HG02798 (cell line): ENCODE data around the gene SYT1.

Source experiments
- ATAC-seq: cut with Tn5 transposase; IDR thresholded peaks from one replicate; pipeline ENCODE4 v1.9.1; 2021; ENCODE audit warnings: mild to moderate bottlenecking; ENCODE audit not compliant: unreplicated experiment, poor library complexity

The SYT1 gene

DNA sequence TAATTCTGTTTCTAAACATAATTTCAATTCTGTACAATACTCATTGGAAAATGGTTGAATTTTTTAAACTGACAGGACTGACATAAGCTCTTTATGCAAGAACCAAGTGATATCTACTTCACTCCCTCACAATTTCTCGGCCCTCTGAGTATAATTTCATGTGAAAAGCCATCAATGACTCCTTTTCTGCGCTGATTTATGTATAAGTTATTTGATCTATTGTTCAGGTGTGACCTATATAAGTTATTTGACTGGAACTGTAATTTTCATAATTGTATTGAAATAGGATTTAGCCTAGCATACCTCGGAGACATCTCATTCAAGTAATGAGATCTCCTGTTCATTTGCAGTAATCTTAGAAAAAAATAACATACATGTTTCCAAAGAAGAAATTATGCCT, 184.4 kb downstream of the SYT1 start:
- ATAC-seq, result no peak

DNA sequence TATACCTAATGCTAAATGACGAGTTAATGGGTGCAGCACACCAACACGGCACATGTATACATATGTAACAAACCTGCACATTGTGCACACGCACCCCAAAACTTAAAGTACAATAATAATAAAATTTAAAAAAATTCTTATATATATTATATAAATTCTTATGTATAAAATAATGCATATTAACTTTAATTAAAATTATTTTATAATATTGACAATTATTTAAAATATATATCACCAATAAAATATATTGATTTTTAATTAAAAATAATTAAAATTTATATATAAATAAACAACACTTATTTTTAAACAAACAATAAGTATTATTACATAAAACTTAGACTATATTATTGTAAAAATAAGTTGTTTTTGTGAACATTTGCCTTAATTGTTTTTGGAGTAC, 188.8 kb downstream of the SYT1 start:
- no peak for ATAC-seq

DNA sequence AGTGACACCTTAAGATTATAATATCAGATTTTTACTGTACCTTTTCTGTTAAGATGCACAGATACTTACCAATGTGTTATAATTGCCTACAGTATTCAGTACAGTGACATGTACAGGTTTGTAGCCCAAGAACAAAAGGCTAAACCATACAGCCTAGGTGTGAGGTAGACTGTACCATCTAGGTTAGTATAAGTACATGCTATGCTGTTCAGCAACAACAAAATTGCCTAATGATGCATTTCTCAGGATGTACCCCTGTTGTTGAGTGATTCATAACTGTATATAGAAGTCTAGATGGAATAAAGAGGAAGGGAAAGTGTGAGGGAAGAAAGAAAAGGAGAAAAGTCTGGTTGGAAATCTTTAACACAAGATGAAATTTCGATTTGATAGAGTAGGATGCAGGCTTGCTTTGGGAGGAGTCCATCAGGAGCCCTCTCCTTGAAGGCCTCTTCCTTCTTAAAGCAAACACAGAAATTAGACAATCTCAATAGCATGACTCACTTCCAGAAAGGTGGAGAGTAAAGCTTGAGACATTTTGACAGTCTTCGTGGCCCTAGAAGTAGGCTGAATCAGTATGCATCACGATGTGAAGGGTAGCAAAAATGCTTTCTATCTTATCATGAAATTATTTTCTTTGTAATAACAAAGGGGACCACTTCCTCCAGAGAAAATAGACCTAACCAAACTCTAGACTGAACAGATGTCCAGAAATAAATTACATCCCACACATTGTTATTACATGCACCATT, 191.5 kb downstream of the SYT1 start:
- ATAC-seq, result peak; percentile 42

DNA sequence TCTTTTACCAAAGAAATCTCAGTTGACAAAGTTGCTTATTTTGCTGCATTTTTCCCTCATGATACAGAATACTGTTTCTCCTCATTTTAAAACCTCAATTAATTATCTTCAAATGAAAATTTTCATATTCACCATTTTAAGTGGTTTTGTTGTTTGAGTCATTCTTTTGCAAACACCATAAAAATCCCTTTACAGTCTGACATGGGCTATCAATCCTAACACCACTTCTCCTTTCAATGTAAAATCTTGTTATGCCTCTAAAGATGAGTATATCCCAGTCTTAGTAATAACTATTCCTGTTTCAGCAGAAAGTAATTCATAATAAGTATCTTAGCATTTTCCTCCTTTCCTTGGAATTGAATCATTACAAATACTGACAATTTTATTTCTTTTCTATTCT, 192.2 kb downstream of the SYT1 start:
- ATAC-seq, result no peak

DNA sequence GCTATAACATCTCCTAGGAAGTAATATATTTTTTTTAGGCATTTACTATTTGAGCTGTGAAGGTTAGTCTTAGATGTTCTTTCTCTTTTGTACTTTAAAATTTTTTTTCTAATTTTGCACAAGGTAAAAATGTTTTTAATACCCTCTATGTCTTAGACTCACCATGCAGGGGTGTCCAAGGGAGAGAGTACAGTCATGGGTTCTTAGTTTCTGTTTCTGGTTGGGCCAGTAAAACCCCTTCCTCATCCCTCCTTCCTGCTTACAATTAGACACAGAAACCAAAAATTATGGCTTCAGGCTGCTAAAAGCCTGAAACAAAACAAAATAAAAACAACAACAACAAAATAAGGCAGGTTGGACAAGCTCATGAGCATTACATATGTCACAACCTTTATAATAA, 193.0 kb downstream of the SYT1 start:
- ATAC-seq, result peak; percentile 43

DNA sequence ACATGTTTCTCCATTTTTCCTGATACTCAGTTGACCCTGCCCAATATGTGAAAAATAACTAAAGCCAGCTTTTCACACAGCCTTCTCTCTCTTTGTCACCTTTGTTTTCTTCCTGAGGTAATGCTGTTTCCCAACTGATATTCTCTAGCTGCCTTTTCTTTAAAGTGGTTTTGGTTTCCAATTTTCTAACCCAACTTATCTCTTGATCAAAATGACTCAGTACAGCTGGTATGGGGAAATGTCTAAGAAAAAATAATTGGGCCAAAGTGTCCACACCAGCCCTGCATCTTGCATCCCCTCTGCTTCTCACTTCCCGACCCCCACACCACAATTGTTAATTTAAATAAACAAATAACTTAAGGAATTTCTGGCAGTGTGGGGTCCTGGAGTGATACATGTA, 193.8 kb downstream of the SYT1 start:
- ATAC-seq, result peak; percentile 47

DNA sequence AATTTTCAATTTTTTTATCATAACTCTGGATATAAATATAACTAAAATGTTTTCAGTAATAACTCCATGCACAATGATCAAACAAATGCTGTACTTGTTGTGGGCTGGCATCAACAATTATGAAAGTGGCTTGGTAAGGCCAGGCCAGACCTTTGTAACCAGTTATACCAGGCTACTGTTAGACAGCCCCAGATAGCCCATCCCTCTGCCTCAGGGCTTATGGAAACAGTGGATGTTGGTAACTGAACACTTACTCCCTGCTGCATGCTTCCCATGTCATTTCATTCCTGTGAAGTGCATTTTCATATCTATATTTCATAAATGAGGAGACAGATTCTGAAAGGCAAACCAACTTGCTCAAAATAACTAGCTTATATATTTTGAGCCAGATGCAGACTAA, 195.0 kb downstream of the SYT1 start:
- ATAC-seq, result no peak

DNA sequence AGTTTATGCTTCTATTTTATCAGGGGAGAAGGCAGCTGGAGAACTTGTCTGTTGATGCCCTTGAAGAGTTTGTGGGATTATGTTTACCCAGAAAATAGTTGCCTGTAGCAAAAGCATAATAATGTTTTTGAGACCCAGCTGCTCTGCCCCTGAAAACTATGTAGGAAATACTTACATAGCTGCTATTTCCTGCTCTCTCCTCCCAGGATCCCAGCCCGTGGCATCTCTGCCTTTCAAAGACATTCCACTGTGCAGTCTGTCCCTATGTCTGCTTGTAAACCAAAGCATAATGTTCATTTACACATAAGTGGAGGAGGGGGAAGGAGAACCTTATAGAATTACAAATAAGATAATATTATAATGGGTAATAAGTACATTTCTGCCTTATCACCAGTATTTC, 198.7 kb downstream of the SYT1 start:
- ATAC-seq, result no peak

DNA sequence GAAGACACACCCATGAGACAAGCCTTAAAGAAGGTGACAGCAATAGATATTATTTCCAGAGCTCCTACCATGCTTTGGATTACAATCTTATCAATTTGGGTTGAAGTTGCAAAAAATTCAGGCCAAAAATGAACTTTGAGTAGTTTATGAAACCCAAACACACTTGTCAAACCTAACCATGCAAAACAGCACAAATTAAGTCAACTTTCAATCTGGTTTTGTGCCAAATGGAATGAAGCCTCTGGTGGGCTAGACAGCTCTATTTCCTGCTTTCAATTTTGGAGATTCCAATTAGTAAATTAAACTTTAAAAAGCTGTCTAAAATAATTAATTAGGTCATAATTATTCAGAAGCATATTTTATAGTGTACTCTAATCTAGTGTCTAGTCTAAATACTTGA, 203.4 kb downstream of the SYT1 start:
- ATAC-seq, result no peak

DNA sequence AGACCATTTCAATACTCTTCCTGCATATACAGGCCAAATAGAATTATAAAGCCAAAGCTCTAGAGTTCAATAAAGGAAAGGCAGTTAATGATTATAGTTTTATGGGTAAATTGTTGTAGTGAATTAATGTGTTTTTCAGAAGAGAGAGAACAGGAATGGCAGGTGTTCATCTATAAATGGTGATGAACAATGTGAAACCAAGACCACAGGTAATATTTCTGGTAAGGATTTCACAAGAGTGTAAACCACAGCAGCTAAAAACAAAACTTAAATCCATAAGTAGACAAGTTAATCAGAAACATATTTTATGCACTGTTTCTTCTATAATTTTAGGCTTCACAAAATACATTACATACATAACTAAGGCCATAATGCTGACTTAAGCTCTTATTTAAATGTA, 204.4 kb downstream of the SYT1 start:
- ATAC-seq, result peak; percentile 97

DNA sequence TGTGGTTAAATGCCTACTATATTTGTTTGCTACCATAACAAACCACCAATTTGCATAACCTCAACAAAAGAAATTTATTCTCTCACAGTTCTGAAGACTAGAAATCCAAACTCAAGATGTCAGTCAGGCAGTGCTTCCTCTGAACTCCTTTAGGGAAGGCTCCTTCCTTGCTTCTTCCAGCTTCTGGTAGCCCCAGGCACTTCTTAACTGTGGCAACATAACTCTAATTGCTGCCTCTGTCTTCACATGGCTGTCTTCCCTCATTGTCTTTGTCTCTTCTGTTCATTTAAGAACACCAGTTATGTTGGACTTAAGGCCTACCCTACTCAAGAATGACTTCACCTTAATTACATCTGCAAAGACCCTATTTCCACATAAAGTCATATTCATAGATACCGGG, 206.9 kb downstream of the SYT1 start:
- ATAC-seq, result peak; percentile 29

DNA sequence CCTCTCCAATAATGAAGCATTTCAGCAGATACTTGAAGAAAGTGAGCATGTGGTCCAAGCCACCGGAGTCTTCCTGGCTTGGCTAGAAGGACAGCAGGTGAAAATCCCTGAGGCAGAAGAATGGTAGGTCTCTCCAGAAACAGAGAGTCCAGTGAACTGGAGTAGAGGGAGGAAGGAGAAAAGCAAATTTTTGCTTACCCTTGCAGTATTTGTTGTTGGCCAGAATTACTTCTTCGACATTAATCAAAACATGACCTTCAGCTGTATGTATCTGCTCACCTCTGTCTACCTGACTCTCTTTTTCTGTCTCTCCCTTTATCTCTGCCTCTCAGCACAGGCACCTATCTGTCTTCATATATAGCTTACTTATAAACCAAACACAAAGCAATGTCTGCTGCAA, 208.9 kb downstream of the SYT1 start:
- no peak for ATAC-seq

DNA sequence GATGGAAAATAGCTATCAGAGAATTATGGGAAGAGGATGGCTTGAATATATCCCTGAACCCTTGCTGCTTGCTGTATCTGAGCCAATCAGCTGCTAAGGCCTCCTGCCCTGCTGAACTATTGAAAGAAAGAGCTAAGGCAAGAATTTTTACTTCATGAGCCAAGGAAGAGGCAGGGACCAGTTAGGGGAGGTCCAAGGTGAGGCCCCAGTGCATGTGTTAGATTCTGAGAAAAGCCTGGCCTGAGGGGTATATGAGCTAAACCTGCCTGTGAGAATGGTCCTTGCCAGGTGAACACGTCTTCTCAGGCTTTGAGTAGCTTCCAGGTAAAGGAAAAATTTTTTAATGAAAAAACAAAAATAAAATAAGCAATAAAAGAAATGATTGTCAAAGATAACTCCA, 218.0 kb downstream of the SYT1 start:
- no peak for ATAC-seq

DNA sequence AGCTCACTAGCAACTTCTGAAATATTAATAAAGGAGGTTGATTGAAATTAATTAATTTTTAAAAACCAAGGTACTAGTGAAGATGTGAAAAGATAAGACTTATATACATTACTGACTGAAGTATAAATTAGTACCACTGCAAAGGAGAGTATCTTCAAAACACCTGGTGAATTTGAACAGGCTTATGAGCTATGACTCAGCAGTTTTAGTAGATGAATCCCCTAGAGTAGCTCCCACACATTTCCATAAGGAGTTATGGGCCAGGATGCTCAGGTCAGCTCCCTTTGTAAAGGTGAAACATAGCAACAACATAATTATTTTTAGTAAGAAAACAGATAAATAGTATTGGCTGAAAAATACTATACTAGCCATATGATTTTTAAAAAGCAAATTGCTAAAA, 218.6 kb downstream of the SYT1 start:
- no peak for ATAC-seq

DNA sequence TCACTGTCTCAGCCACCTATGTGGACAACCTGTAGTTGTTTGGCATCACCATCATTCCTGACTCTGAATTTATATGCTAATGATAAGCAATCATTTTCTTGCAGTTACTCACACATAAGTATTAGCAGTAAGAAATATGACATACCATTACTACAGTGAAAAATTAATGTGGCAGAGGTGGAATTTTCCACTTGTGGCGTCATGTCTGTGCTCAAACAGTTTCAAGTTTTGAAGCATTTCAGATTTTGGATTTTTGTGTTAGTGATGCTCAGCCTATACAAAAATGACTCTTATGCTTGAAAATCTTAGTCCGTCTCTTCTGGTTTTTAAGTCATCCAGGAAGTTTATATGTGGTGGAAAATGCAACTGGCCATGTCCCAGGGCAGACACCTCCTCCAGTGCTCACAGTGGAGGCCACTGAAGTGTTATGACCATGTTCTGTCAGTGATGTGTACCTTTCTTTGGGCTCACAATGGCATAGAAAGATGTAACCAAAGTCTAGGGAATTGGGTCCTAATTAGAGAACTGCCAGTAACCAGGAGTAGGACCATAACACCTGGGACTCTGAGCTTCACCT, 220.6 kb downstream of the SYT1 start:
- peak; percentile 54 for ATAC-seq

DNA sequence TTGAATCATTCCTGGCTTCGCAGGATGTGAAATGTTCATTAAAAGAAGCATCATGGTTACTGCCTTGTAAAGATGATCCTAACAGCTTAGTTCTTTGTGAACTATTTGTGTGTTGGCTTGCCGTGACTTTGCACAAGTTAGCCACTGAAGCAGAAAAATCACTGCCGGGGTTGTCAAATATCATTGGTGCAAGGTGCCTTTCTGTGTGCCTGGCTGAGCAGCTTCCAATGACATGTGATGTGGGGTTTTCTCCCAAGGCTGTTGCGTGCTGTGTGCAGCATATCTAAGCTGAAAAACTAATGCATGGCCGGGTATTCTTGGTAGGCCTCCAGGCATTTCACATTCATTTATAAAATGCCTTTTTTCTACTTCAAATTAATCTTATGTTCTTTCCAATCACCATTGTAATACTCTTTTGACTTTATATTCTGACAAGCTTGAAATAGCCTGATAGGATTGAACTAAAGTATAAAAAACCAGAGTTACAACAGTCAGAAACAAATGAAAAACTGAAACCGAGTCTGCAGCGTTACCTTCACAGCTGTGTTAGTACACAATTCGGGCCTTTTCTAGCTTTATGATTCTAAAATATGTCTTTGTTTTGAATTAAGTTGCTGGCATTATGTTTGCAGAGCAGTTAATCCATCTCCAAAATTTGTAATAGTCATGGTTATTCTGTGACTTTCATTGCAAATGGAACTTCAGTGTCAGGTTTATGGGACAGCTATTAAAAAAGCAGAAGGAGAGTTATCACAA, 222.1 kb downstream of the SYT1 start:
- no peak for ATAC-seq

DNA sequence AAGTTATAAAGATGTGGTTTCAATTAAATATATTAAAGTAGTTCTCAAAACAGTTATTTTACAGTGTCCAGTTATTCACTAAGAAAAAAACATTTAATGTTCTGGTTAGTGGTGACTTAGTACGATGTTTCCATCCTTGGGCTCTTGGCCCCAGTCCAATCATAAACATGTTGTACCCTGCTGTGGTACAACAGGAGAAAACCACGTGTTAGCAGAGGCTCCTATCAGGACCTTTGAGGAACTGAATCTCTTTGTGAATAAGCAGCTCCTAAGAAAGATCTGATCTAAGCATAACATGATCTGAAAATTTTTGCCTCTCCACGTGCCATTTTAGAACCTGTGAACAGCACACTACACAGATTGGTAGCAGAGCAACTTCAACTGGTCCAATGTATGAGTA, 234.0 kb downstream of the SYT1 start:
- ATAC-seq, result no peak

DNA sequence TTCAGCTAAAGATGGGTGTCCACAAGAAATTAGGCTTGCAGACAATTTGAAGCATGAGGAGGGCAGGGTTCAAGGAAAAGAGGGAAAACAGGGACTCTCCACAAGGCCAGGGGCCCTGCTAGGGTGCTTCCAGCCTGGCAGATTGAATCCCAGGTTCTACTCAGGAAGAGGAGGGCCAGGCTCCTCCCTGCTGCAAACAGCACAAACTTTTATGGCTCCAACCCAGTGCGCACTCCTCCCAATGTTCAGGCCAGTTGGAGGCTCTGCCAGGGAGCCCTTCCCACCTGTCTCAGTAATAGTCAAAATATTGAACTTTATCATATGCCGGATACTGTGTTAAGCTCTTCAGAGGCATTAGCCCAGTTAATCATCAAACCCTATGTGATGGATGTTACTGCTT, 244.4 kb downstream of the SYT1 start:
- no peak for ATAC-seq

DNA sequence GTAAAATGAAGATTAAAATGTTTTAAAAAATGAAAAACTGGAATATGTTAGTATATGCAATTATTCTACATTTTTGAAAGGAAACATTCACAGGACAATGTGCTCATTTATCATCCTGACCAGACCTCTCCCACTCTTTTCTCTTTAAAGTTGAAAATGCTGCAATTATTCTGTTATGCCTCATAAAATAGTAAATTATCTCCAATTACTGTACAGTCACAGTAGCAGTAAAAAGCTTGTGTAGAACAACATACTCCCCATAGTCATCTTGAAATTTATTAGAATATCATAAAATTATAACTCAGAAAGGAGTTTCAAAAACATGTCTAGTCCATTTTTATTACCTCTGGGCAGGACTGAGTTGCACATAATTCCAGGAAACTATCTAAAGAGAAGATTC, 250.3 kb downstream of the SYT1 start:
- no peak for ATAC-seq

DNA sequence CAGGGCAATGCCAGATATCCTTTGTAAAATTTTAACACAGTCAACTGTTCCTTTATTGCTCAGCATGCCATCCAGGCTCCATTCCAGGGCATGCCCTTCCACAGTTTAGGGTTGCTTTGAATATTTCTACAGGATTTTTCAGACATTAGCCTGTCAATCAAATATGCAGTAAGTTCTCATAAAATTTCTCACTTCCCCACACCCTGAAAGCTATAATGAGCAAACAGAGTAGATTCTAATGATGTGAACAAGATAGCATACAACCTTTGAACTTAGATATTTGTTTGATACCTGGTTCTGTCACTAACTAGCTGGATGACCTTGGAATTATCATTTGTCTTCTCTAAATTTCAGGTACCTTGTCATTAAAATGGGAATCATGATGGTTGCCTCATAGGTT, 251.2 kb downstream of the SYT1 start:
- peak; percentile 37 for ATAC-seq

DNA sequence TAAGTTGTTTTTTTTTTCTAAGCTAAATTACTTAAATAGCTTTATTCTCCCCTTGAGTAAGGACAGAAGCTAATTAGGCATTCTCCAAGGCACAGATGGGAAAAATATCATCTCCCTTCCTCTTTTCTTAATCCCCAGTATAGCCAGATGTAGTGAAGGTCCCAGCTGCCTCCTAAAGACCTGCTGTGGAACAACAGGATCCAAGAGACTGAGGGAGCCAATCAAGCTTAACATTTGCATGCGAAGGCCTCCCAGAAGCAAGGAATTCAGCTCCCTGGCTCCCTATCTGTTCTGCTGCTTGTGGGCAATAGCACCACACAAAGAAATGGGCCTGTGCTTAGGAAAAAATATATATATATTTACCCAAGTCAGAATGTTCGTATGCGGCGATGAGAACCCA, 255.2 kb downstream of the SYT1 start:
- ATAC-seq, result no peak

DNA sequence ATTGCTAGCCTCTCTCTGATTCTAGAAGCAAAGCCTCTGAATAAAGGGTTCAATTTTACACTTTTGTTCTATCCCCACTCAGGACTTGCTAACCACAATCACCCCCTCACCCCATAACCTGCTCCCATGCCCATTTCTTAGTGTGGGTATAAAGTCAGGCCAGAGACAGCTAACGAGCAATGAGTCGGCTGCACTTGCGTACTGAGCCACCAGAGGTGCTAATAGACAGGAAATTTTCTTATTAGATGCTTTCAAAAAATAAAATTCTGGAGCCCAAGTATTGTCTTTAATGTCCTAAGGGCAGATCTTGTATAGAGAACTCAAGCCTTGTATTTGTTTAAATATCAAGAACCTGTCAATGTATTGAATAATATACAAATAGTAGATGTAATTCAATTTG, 256.9 kb downstream of the SYT1 start:
- peak; percentile 78 for ATAC-seq
